A549 (cell line): Measurements from ENCODE around the gene GINS3. TPM values are rescaled to one million over a fixed set of nuclear protein-coding genes. Genes with fewer than 3 reads are reported as not detected.

Source experiments
- ATAC-seq, 2 experiments: fragments of 200-7000 bp in 1 of 2; fragments of >200 bp in 1 of 2; cut with Nextera tagmentation in 1 of 2; cut with Tn5 transposase in 1 of 2; 3 replicates each; pipeline versions ENCODE4 v1.8.0 to v1.9.1; 2018 to 2020; ENCODE audit warnings: mild to moderate bottlenecking in 1 of 2, moderate library complexity in 1 of 2
- CTCF ChIA-PET: fragments of 300-600 bp; sonication (Branson Sonifier 250); formaldehyde crosslinking; extraction: SDS; loops from one replicate; lab custom pipeline; 2021; ENCODE audit warnings: antibody characterized with exemption, inconsistent platforms; lab: Yijun Ruan, JAX
- POLR2A ChIA-PET: fragments of 350-600 bp; formaldehyde crosslinking; extraction: SDS; loops from one replicate; lab custom pipeline; 2021; ENCODE audit warnings: antibody characterized with exemption, inconsistent platforms; lab: Yijun Ruan, JAX
- DNase-seq, 2 experiments: peaks; one replicate each; pipeline versions ENCODE4 v3.0.0 to v3.0.0-alpha.2; 2011 to 2016; ENCODE audit warnings: low read depth in 1 of 2, low spot score in 1 of 2
- FAIRE-seq: peaks from 2 replicates; lab custom pipeline; 2011; peaks lifted over from hg19 to GRCh38; lab: Jason Lieb, UNC
- H3K27ac ChIP-seq, 2 experiments: fragments of >200 bp; sonication (Bioruptor Twin); formaldehyde crosslinking; 3 replicates each; pipeline ENCODE4 v1.5.1; 2016 to 2017
- H3K4me1 ChIP-seq: fragments of >200 bp; sonication (Bioruptor Twin); formaldehyde crosslinking; 3 replicates; pipeline ENCODE4 v1.6.1; 2016
- H3K4me2 ChIP-seq: fragments of >200 bp; sonication (Bioruptor Twin); formaldehyde crosslinking; 3 replicates; pipeline ENCODE4 v1.6.1; 2016
- H3K4me3 ChIP-seq: fragments of >200 bp; sonication (Bioruptor Twin); formaldehyde crosslinking; 3 replicates; pipeline ENCODE4 v1.5.1; 2016
- H3K9me3 ChIP-seq: fragments of >200 bp; sonication (Bioruptor Twin); formaldehyde crosslinking; 3 replicates; pipeline ENCODE4 v1.6.1; 2016
- BHLHE40 ChIP-seq: IDR thresholded peaks from 2 replicates; pipeline ENCODE4 v1.6.1; 2012; ENCODE audit warnings: low read depth, low read length, inconsistent platforms
- CEBPB ChIP-seq, 2 experiments: fragments of >200 bp in 1 of 2; sonication (Bioruptor Twin) in 1 of 2; formaldehyde crosslinking in 1 of 2; IDR thresholded peaks; 2 replicates each; pipeline ENCODE4 v1.6.1; 2012 to 2016
- EP300 ChIP-seq, 2 experiments: fragments of >200 bp; sonication (Bioruptor Twin); formaldehyde crosslinking; IDR thresholded peaks; 2 replicates in 1 of 2; 3 replicates in 1 of 2; pipeline ENCODE4 v1.6.1; 2016 to 2017
- FOXS1 ChIP-seq: fragments of 250-450 bp; sonication (Bioruptor Pico); IDR thresholded peaks from 2 replicates; pipeline ENCODE4 v1.5.0; 2020; ENCODE audit warnings: mild to moderate bottlenecking, moderate library complexity
- GATA3 ChIP-seq: IDR thresholded peaks from 2 replicates; pipeline ENCODE4 v1.6.1; 2012; ENCODE audit warnings: borderline replicate concordance
- HES2 ChIP-seq: fragments of >200 bp; sonication (Bioruptor Twin); formaldehyde crosslinking; IDR thresholded peaks from 2 replicates; pipeline ENCODE4 v1.6.1; 2016
- HOXA7 ChIP-seq: fragments of 250-450 bp; sonication (Bioruptor Pico); IDR thresholded peaks from 2 replicates; pipeline ENCODE4 v1.5.0; 2020; ENCODE audit warnings: mild to moderate bottlenecking, moderate library complexity
- HOXB13 ChIP-seq: fragments of 250-450 bp; sonication (Bioruptor Pico); IDR thresholded peaks from 2 replicates; pipeline ENCODE4 v1.5.0; 2020; ENCODE audit warnings: low read depth, mild to moderate bottlenecking, moderate library complexity
- KDM1A ChIP-seq: fragments of 200-600 bp; sonication (generic); IDR thresholded peaks from 2 replicates; pipeline ENCODE4 v1.6.1; 2016; ENCODE audit warnings: low read depth, mild to moderate bottlenecking
- MAFK ChIP-seq: fragments of 450-650 bp; IDR thresholded peaks from 2 replicates; pipeline ENCODE4 v1.6.1; 2014; ENCODE audit not compliant: partially characterized antibody
- PBX3 ChIP-seq: IDR thresholded peaks from 2 replicates; pipeline ENCODE4 v1.6.1; 2012
- POLR2A ChIP-seq: IDR thresholded peaks from 2 replicates; pipeline ENCODE4 v1.6.1; 2012; ENCODE audit warnings: mild to moderate bottlenecking, low read length
- POLR2AphosphoS2 ChIP-seq: conservative IDR thresholded peaks from 2 replicates; pipeline ENCODE4 v1.6.1; 2012; ENCODE audit warnings: low read length, improper control_type of control experiment, inconsistent platforms
- RCOR1 ChIP-seq: fragments of 150-350 bp; IDR thresholded peaks from 2 replicates; pipeline ENCODE4 v1.6.1; 2014; ENCODE audit warnings: antibody characterized with exemption, low read length, low read depth
- ZNF302 ChIP-seq: fragments of 250-450 bp; sonication (Bioruptor Pico); IDR thresholded peaks from 2 replicates; pipeline ENCODE4 v1.9.0; 2021; ENCODE audit warnings: inconsistent platforms, mild to moderate bottlenecking, moderate library complexity
- ZSCAN20 ChIP-seq: fragments of 250-450 bp; sonication (Bioruptor Pico); IDR thresholded peaks from 2 replicates; pipeline ENCODE4 v1.8.0; 2022; ENCODE audit warnings: mild to moderate bottlenecking, moderate library complexity
- WGBS: methylation state at CpG from one replicate; pipeline ENCODE4 v1.1.6; 2017; ENCODE audit errors: missing lambda C conversion rate; 5-methylcytosine and 5-hydroxymethylcytosine counted together
- polyA plus RNA-seq, 4 experiments: library from polyadenylated mRNA; depleted of rRNA in 3 of 4; stranded (reverse); fragments of >200 nt; fragmentation: RNase III in 1 of 4; extraction: RNeasy Plus Mini Kit Qiagen cat#74134 plus additional on column Dnase treatment in 1 of 4; gene quantifications; 2 replicates in 3 of 4; 3 replicates in 1 of 4; pipeline ENCODE4 v1.2.3, GENCODE V29; 2011 to 2017
- small RNA-seq, 6 experiments: library from RNA; depleted of rRNA; stranded (forward); fragments of <200 nt; gene quantifications; one replicate each; pipeline ENCODE3, GENCODE V24; 2012
- TF ChIP-seq, protein P1 (sequence below): fragments of 250-450 bp; sonication (Bioruptor Pico); IDR thresholded peaks from 2 replicates; pipeline ENCODE4 v1.5.0; 2021; ENCODE audit warnings: mild to moderate bottlenecking, moderate library complexity, borderline replicate concordance
- TF ChIP-seq, protein P2 (sequence below): IDR thresholded peaks from 2 replicates; pipeline ENCODE4 v1.6.1; 2012; ENCODE audit warnings: low read depth, borderline replicate concordance
- TF ChIP-seq, protein P3 (sequence below): fragments of 250-450 bp; sonication (Bioruptor Pico); IDR thresholded peaks from 2 replicates; pipeline ENCODE4 v1.5.0; 2020; ENCODE audit warnings: low read depth, mild to moderate bottlenecking, moderate library complexity

The GINS3 gene
- polyA plus RNA-seq, 2 of the 4 experiments (the other 2 are of a cell fraction) = 19.7 to 21.0 TPM

GRCh38 chr16:58452640-58453039, 60.4 kb downstream of the GINS3 start:
- ChIA-PET POLR2A (interaction anchor here (0.7 kb wide), 1 partner anchor 60 kb away, joined by 3 read pairs; the partner anchor contains the start of gene GINS3), CTCF (interaction anchor here (1.1 to 2.8 kb wide), 4 partner anchors 11 to 116 kb away, joined by 3 to 11 read pairs (median 8); no protein-coding TSS in a partner anchor)
- no peak for FAIRE-seq
- no peak for ATAC-seq
- TF ChIP-seq POLR2AphosphoS2 = no peak
- peak; percentile 59; the same call in 1 of the 2 replicates for TF ChIP-seq KDM1A
- H3K4me1 ChIP-seq = peaks cover 49% of the 10 kb centered on the region
- H3K4me2 ChIP-seq = peak overlapping the region; percentile 64
- H3K9me3 ChIP-seq = no peaks in the 10 kb centered on the region
- 80% methylated on average over 3 of the region's 3 CpGs for WGBS
- no peak overlapping the region for H3K4me3 ChIP-seq
- no peak for DNase-seq
- H3K27ac ChIP-seq = peak overlapping the region; percentile 61 to 69

DNA sequence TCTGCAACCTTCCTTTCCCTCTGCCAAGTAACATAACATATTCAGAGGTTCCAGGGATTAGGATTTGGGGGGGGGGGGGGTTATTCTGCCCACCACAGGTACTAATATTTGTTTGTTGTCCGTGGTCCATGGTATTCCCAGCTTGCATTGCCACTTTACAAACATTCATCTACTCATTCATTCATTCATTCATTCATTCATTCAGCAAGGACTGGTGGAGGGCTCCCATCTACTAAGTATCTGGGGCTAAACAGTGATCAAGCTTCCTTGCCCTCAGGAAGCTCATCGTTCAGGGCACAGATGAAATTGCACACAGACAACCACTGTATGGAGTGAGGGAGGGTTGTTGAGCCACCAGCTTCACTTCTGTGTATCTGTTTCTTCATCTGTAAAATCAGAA, 61.9 kb downstream of the GINS3 start:
- no peak overlapping the region for H3K4me3 ChIP-seq
- DNase-seq = no peak
- H3K9me3 ChIP-seq = no peaks in the 10 kb centered on the region
- POLR2A ChIA-PET = no interaction called here
- FAIRE-seq = no peak
- TF ChIP-seq FOXS1 (CRISPR knock-in tag) = no peak
- H3K4me1 ChIP-seq = peaks cover 60% of the 10 kb centered on the region
- CTCF ChIA-PET = interaction anchor here (0.6 to 4.4 kb wide), 5 partner anchors 11 to 125 kb away, joined by 3 to 25 read pairs (median 5); no protein-coding TSS in a partner anchor
- H3K4me2 ChIP-seq = no peak overlapping the region
- 50% methylated on average over 2 of the region's 2 CpGs for WGBS
- H3K27ac ChIP-seq = peak overlapping the region in 1 of 2 experiments; percentile 11; a peak in 1 of 6 replicates
- no peak for ATAC-seq

GRCh38 chr16:58454856-58455255, 62.6 kb downstream of the GINS3 start:
- POLR2A ChIA-PET = no interaction called here
- no peak for DNase-seq
- no peak for ATAC-seq
- H3K9me3 ChIP-seq = no peaks in the 10 kb centered on the region
- TF ChIP-seq PBX3 (no peak), POLR2A (no peak), ZSCAN20 (CRISPR knock-in tag) (no peak), MAFK (no peak), BHLHE40 (no peak), EP300 (IDR thresholded peaks at IDR 0.05) (no peak), CEBPB (IDR thresholded peaks at IDR 0.05) (no peak), GATA3 (no peak), HES2 (no peak), HOXB13 (no peak), HOXA7 (CRISPR knock-in tag) (no peak), ZNF302 (no peak), RCOR1 (no peak)
- TF ChIP-seq, protein P1, sequence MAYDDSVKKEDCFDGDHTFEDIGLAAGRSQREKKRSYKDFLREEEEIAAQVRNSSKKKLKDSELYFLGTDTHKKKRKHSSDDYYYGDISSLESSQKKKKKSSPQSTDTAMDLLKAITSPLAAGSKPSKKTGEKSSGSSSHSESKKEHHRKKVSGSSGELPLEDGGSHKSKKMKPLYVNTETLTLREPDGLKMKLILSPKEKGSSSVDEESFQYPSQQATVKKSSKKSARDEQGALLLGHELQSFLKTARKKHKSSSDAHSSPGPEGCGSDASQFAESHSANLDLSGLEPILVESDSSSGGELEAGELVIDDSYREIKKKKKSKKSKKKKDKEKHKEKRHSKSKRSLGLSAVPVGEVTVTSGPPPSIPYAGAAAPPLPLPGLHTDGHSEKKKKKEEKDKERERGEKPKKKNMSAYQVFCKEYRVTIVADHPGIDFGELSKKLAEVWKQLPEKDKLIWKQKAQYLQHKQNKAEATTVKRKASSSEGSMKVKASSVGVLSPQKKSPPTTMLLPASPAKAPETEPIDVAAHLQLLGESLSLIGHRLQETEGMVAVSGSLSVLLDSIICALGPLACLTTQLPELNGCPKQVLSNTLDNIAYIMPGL (CRISPR knock-in tag) = no peak
- TF ChIP-seq, protein P2, sequence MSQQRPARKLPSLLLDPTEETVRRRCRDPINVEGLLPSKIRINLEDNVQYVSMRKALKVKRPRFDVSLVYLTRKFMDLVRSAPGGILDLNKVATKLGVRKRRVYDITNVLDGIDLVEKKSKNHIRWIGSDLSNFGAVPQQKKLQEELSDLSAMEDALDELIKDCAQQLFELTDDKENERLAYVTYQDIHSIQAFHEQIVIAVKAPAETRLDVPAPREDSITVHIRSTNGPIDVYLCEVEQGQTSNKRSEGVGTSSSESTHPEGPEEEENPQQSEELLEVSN = no peak
- TF ChIP-seq, protein P3, sequence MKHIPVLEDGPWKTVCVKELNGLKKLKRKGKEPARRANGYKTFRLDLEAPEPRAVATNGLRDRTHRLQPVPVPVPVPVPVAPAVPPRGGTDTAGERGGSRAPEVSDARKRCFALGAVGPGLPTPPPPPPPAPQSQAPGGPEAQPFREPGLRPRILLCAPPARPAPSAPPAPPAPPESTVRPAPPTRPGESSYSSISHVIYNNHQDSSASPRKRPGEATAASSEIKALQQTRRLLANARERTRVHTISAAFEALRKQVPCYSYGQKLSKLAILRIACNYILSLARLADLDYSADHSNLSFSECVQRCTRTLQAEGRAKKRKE = no peak
- TF ChIP-seq, all 56 proteins: peak for 0
- FAIRE-seq = no peak
- Histone ChIP-seq H3K4me3 (no peak overlapping the region), H3K4me2 (no peak overlapping the region), H3K27ac (peak overlapping the region; percentile 42 to 51; a peak in 3 of 6 replicates), H3K4me1 (peaks cover 67% of the 10 kb centered on the region)
- CTCF ChIA-PET = interaction anchor here (1.0 to 4.4 kb wide), 5 partner anchors 10 to 126 kb away, joined by 3 to 25 read pairs (median 4); no protein-coding TSS in a partner anchor
- 92% methylated on average over 5 of the region's 5 CpGs for WGBS

Small RNA genes within 50 kb of the gene (small RNA-seq; reads per million reads assigned to genes)
- 0 reads per million in 6 experiments for gene RNU6-1110P
- gene RNU6-269P = 0 reads per million in 6 experiments

Other genes with a start within 250 kb of the GINS3 start
- gene CSNK2A2, start 194.4 kb upstream of the GINS3 start, polyA plus RNA-seq (2011; rRNA removed) = 47.6 and 64.3 TPM in 2 replicates
- gene CSNK2A2, start 194.4 kb upstream of the GINS3 start, polyA plus RNA-seq (2017; fragmentation: RNase III; extraction: RNeasy Plus Mini Kit Qiagen cat#74134 plus additional on column Dnase treatment) = 42.5 to 44.3 TPM (median 44.0 TPM) in 3 replicates
- not detected in 2 replicates for gene PRSS54, start 97.4 kb upstream of the GINS3 start, polyA plus RNA-seq (2011; rRNA removed)
- not detected in 3 replicates for gene PRSS54, start 97.4 kb upstream of the GINS3 start, polyA plus RNA-seq (2017; fragmentation: RNase III; extraction: RNeasy Plus Mini Kit Qiagen cat#74134 plus additional on column Dnase treatment)
- 8.1 and 10.8 TPM in 2 replicates for gene NDRG4, start 107.7 kb downstream of the GINS3 start, polyA plus RNA-seq (2011; rRNA removed)
- gene NDRG4, start 107.7 kb downstream of the GINS3 start, polyA plus RNA-seq (2017; fragmentation: RNase III; extraction: RNeasy Plus Mini Kit Qiagen cat#74134 plus additional on column Dnase treatment) = 16.3 to 22.8 TPM (median 21.3 TPM) in 3 replicates
- 16.5 and 19.2 TPM in 2 replicates for gene SETD6, start 123.0 kb downstream of the GINS3 start, polyA plus RNA-seq (2011; rRNA removed)
- gene SETD6, start 123.0 kb downstream of the GINS3 start, polyA plus RNA-seq (2017; fragmentation: RNase III; extraction: RNeasy Plus Mini Kit Qiagen cat#74134 plus additional on column Dnase treatment) = 24.9 to 30.4 TPM (median 27.5 TPM) in 3 replicates
- 226 and 324 TPM in 2 replicates for gene CNOT1, start 237.4 kb downstream of the GINS3 start, polyA plus RNA-seq (2011; rRNA removed)
- 116 to 128 TPM (median 119 TPM) in 3 replicates for gene CNOT1, start 237.4 kb downstream of the GINS3 start, polyA plus RNA-seq (2017; fragmentation: RNase III; extraction: RNeasy Plus Mini Kit Qiagen cat#74134 plus additional on column Dnase treatment)